GM23338 (cell line): ENCODE data around the gene PERM1.

ENCODE experiments used
- CREB1 ChIP-seq: fragments of 250-450 bp; sonication (Bioruptor Pico); IDR thresholded peaks from 2 replicates; pipeline ENCODE4 v1.5.0; 2020; ENCODE audit warnings: low read depth, mild to moderate bottlenecking, moderate library complexity
- CTCF ChIP-seq, 2 experiments: fragments of 200-600 bp in 1 of 2; sonication (generic) in 1 of 2; conservative IDR thresholded peaks; 2 replicates each; pipeline versions ENCODE4 v1.5.1 to v1.6.1; 2016 to 2017; ENCODE audit warnings: antibody characterized with exemption in 2 of 2, low read depth in 2 of 2, mild to moderate bottlenecking in 2 of 2, moderate library complexity in 1 of 2
- ETS1 ChIP-seq: IDR thresholded peaks from 2 replicates; pipeline ENCODE4 v1.6.1; 2016; ENCODE audit warnings: antibody characterized with exemption
- EZH2 ChIP-seq: fragments of 200-600 bp; sonication (generic); IDR thresholded peaks from one replicate; pipeline ENCODE4 v1.8.0; 2017; ENCODE audit warnings: antibody characterized with exemption, mild to moderate bottlenecking, low read depth; ENCODE audit not compliant: unreplicated experiment
- EZH2phosphoT487 ChIP-seq: fragments of 200-600 bp; sonication (generic); IDR thresholded peaks from one replicate; pipeline ENCODE4 v1.8.1; 2018; ENCODE audit warnings: antibody characterized with exemption; ENCODE audit not compliant: unreplicated experiment
- JUNB ChIP-seq: IDR thresholded peaks from one replicate; pipeline ENCODE4 v1.6.1; 2016; ENCODE audit warnings: antibody characterized with exemption; ENCODE audit not compliant: unreplicated experiment
- NANOG ChIP-seq: IDR thresholded peaks from 2 replicates; pipeline ENCODE4 v1.6.1; 2016; ENCODE audit warnings: antibody characterized with exemption, borderline replicate concordance
- POLR2AphosphoS5 ChIP-seq: IDR thresholded peaks from 2 replicates; pipeline ENCODE4 v1.6.1; 2016; ENCODE audit warnings: antibody characterized with exemption, low read depth
- REST ChIP-seq: IDR thresholded peaks from one replicate; pipeline ENCODE4 v1.6.1; 2018; ENCODE audit warnings: antibody characterized with exemption; ENCODE audit not compliant: unreplicated experiment
- STAT1 ChIP-seq: IDR thresholded peaks from one replicate; pipeline ENCODE4 v1.6.1; 2016; ENCODE audit warnings: antibody characterized with exemption; ENCODE audit not compliant: unreplicated experiment
- ZNF114 ChIP-seq: fragments of 250-450 bp; sonication (Bioruptor Pico); IDR thresholded peaks from 2 replicates; pipeline ENCODE4 v1.5.0; 2020; ENCODE audit warnings: mild to moderate bottlenecking, moderate library complexity
- ZNF331 ChIP-seq: fragments of 250-450 bp; sonication (Bioruptor Pico); IDR thresholded peaks from 2 replicates; pipeline ENCODE4 v1.5.0; 2020; ENCODE audit warnings: low read depth, mild to moderate bottlenecking, moderate library complexity

GRCh38 chr1:1024149-1024770 lies 42.4 kb upstream of the PERM1 start:
- no peak for TF ChIP-seq POLR2AphosphoS5
- TF ChIP-seq CTCF (conservative IDR thresholded peaks at IDR 0.05; ENCODE audit: low read depth in 2 of 2), result no peak
- TF ChIP-seq EZH2, result no peak
- no peak for TF ChIP-seq JUNB
- TF ChIP-seq REST, result no peak
- TF ChIP-seq CREB1, result no peak
- no peak for TF ChIP-seq EZH2phosphoT487
- no peak for TF ChIP-seq ETS1
- TF ChIP-seq ZNF114 (CRISPR knock-in tag), result no peak
- no peak for TF ChIP-seq NANOG
- TF ChIP-seq STAT1, result no peak
- no peak for TF ChIP-seq ZNF331
